C4-2B (cell line): ENCODE results near the gene PRRT3.

Source experiments
- H3K27ac ChIP-seq: fragments of 450-650 bp; 2 replicates; pipeline ENCODE4 v1.5.1; 2017
- ZFX ChIP-seq: fragments of 450-650 bp; IDR thresholded peaks from 2 replicates; pipeline ENCODE4 v1.6.1; 2017
- TF ChIP-seq, protein P1 (sequence below): fragments of 450-650 bp; conservative IDR thresholded peaks from 2 replicates; pipeline ENCODE4 v1.5.1; 2017; ENCODE audit warnings: mild to moderate bottlenecking

Gene PRRT3

DNA sequence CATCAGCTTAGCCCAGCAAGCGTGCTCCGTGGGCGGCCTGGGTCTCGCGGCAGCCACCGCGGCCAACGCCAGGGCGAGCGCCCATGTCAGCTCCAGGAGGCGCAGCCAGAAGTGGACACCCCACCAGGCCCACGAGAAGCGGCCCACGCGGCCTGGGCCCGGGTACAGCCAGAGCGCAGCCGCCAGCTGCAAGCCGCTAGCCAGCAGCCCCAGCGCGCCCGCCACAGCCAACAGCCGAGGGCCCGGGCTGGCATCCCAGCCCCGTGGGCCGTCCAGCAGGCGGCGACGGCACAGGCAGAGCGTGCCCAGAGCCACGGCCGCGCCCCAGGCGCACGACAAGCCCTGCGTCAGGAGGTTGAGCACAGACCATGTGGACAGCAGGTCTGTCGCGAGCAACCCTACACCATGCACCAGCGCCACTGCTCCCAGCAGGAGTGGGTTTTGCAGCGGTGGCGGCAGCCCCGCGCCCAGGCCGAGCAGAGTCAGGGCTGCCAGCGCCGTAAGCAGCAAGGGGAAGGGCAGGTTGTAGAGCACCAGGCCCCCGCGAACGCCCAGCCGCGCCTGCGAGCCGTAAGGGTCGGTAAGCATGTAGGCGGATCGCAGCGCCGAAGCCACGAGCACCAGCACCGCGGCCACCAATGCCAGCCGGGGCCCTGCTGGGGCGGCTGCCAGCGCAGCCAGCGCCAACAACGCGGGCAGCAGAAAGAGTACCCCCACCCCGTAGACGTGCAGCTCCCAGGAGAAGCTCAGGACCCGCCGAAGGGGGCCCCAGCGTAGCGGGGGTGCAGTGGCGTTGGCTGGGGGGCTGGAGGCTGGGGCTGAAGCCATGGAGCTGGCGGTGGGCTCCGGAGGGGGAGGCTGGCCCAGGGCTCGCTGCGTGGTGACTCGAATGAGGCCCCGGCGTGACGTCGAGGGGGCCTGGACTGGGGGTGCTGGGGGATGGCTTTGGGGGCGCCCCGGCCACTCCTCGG lies 4.9 kb downstream of the PRRT3 start:
- H3K27ac ChIP-seq = peak overlapping the region; percentile 60
- no peak for TF ChIP-seq ZFX
- TF ChIP-seq, protein P1, sequence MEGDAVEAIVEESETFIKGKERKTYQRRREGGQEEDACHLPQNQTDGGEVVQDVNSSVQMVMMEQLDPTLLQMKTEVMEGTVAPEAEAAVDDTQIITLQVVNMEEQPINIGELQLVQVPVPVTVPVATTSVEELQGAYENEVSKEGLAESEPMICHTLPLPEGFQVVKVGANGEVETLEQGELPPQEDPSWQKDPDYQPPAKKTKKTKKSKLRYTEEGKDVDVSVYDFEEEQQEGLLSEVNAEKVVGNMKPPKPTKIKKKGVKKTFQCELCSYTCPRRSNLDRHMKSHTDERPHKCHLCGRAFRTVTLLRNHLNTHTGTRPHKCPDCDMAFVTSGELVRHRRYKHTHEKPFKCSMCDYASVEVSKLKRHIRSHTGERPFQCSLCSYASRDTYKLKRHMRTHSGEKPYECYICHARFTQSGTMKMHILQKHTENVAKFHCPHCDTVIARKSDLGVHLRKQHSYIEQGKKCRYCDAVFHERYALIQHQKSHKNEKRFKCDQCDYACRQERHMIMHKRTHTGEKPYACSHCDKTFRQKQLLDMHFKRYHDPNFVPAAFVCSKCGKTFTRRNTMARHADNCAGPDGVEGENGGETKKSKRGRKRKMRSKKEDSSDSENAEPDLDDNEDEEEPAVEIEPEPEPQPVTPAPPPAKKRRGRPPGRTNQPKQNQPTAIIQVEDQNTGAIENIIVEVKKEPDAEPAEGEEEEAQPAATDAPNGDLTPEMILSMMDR = peak; percentile 38; the same call in 1 of the 2 replicates

DNA sequence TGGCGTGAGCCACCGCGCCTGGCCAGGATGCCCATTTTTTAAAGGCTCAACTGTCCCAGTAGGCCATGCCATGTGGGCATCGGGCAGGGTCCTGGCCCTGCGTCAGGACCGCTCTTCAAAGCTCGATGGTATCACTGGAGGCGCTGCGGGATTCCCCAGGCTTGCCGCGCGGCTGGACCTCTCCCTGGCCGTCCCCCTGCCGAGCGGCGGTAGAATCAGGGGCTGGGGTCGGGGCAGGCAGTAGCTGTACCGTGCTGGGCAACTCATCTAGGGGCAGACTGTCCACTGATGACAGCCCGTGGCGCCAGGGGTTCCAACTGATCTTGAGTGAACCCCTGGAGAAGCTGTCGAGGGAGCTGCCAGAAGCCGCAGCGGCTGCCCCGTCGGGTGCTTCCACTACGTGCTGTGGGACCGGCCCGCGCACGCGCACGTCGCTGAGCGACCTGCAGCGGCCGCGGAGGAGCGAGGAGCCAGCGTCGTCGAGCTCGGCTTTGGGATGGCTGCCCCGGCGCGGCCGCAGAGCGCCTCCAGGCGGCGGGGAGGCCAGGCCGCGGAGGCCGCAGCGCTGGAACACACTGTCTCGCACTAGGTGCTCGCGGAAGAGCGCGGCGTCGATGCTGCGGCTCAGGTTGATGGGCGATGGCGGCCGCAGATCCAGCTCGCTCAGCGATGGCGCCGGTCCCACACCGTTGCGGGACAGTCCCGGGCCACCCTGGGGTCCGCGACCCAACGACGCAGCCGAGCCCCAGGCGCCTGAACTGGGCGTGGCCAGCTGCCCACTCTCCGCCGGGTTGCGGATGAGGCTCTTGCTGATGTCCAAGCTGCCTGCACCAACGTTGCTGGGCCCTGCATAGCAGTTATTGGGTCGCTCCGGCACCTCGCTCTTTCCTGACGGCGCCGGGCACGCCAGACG lies 5.8 kb downstream of the PRRT3 start:
- peak; percentile 50; the same call in 1 of the 2 replicates for TF ChIP-seq ZFX
- TF ChIP-seq, protein P1 = peak; percentile 87
- peak overlapping the region; percentile 60 for H3K27ac ChIP-seq

DNA sequence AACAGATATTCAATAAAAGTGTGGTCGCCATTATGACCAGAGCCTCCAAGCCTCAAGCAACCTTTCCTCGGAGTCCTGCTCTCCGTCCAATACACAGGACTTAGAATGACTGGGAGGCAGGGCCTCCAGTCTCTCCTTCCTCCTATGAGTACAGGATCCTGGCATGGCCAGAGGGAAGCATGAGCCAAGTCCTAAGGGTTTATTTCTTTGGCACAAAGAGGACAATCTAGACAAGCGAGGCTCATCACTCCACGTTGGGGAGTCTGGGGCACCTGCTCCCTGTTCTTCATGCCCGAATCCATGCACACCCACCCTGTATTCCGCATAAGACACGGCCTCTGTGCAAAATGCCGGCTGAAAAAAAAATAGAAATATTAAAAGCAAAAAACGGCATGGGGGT lies 6.8 kb downstream of the PRRT3 start:
- TF ChIP-seq, protein P1 = no peak
- no peak for TF ChIP-seq ZFX
- peak overlapping the region; percentile 60; the same call in 1 of the 2 replicates for H3K27ac ChIP-seq

DNA sequence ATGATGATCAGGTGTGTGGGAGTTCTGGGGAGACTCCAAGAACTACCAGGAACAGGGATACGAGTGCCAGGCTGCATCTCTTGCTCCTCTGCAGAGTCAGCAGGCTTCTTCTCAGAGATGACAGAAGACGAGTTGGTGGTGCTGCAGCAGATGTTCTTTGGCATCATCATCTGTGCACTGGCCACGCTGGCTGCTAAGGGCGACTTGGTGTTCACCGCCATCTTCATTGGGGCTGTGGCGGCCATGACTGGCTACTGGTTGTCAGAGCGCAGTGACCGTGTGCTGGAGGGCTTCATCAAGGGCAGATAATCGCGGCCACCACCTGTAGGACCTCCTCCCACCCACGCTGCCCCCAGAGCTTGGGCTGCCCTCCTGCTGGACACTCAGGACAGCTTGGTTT lies 7.9 kb downstream of the PRRT3 start:
- no peak overlapping the region for H3K27ac ChIP-seq
- TF ChIP-seq, protein P1 = no peak
- TF ChIP-seq ZFX = no peak

DNA sequence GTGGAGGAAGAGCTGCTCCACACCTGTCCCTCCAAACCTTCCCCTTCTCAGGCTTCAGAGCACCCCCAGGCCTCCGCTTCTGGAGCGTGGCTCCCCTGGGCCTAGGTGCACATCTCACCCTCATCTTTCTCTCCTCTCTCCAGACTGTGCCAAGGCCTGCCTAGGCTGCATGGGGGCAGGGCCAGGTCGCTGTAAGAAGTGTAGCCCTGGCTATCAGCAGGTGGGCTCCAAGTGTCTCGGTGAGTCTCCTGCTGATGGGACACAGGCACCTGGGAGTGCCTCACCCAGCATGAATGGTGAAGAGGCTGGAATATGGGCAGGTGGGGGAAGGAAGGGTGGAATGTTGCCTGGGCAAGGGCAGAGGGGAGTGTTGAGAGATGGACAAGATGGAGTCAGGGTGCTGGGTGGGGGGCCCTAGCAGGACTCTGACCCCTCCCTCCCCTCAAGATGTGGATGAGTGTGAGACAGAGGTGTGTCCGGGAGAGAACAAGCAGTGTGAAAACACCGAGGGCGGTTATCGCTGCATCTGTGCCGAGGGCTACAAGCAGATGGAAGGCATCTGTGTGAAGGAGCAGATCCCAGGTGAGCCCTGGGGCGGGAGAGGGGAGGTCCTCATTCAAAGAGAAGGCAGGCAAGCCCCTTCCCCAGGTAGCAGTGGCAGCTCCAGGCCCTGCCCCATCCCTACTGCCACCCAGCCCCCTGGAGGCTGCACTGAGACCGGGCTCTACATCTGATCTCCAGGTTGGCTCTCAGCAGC lies 9.1 kb downstream of the PRRT3 start:
- TF ChIP-seq, protein P1 = no peak
- no peak for TF ChIP-seq ZFX

DNA sequence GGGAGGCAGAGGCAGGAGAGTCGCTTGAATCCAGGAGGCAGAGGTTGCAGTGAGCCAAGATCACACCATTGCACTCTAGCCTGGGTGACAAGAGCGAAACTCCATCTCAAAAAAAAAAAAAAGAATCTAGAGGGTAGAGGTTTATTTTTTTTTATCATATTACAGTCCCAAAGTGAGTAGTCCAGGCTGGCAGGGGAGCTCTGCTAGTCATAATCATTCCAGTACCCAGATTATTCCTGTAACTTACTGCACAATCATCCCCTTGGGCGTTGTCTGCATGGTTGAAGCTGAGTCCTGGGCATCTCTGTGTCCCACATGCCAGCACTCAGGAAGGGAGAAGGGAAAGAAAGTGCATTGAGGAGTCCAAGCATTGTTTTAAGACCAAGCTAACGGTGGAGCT lies 10.0 kb downstream of the PRRT3 start:
- TF ChIP-seq ZFX = no peak
- TF ChIP-seq, protein P1 = no peak
- H3K27ac ChIP-seq = no peak overlapping the region

More for the DNA sequence above, 9.1 kb downstream of the PRRT3 start:
- no peak overlapping the region for H3K27ac ChIP-seq
